GM18868 (cell line): ENCODE measurements around the gene TLR9.
A peak's percentile ranks its signal among the peaks of the same experiment; 100 is the strongest.

Experiments
- ATAC-seq: cut with Tn5 transposase; IDR thresholded peaks from one replicate; pipeline ENCODE4 v1.9.1; 2021; ENCODE audit warnings: mild to moderate bottlenecking, moderate library complexity; ENCODE audit not compliant: unreplicated experiment

Gene TLR9

DNA sequence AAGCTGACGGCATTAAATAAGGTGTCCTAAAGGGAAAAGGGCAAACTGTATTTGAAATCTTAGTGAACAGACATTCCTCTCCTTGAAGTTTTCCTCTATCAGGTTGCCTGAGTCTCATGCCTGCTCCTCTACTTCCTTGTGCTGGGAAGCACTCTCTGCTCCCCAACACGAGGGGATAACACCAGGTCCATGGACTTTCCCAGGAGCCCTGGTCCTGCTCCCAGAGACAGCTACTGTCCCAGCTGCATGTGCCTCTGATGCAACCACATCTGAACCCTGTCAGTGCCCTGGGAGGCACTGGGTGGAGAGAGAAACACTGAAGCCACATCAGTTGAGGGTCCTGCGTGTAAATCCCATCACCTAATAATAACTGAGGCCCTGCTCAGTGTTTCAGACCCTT, 7.4 kb downstream of the TLR9 start:
- ATAC-seq = no peak

GRCh38 chr3:52217409-52217805, 8.0 kb downstream of the TLR9 start:
- no peak for ATAC-seq

DNA sequence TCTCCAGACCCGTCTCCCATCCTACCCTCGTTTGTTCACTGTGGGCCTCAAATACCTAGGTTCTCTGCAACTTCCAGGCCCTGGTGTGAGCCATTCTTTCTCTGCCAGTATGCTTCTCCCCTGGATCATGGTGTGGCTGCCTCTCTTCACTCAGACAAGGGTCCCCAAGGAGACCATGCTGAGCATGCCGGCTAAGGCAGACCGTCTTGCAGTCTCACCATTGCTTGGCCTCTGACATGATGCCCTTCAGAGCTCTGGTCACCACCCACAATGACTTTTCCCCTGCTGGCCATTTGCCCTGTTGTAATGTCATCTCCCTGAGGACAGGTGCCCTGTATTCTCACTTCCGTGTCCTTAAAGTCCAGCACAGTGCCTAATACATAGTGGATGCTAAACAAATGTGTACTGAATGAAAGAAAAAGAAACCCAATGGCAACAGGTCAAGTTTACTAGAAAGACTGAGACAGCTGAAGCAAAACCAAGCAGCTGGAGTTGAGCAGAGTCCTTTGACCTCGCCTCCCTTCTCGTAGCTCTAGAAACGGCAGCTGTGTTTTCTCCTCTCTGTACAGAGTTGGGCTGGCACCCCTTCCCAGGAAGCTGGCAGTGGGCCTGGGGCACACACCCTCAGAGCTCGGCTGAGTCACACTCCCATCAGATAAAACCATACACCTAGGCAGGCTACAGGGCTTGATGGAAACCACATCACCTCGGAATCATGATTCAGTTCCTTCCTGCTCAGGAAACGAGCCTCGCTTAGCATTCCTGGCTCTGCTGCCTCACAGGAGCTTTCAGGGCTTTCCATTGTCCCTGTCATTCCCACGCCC, 8.6 kb downstream of the TLR9 start:
- ATAC-seq = no peak

DNA sequence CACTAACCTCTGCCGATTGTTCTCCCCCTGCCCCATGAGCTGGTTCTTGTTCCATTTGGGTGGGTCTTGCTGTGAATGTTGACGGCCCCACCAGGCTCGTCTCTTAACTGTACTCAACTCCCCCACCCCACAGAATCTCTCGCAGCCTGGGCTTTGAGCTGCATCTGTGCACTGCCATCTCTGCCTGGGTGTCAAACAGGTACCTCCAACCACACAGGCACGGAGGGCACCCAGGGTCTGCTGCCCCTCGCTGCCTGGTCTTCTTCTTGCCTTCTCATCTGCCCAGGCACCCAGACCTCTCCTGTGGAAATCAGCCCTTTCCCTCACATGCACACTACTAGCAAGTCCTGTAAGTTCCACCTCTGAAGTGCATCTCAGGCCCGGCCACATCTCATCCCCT, 10.1 kb downstream of the TLR9 start:
- no peak for ATAC-seq

GRCh38 chr3:52213901-52214300, 11.5 kb downstream of the TLR9 start:
- no peak for ATAC-seq

- no peak for ATAC-seq
Observed at GRCh38 chr3:52213005-52213404, 12.4 kb downstream of the TLR9 start.

- no peak for ATAC-seq
Observed at GRCh38 chr3:52211268-52211891, 14.1 kb downstream of the TLR9 start.

DNA sequence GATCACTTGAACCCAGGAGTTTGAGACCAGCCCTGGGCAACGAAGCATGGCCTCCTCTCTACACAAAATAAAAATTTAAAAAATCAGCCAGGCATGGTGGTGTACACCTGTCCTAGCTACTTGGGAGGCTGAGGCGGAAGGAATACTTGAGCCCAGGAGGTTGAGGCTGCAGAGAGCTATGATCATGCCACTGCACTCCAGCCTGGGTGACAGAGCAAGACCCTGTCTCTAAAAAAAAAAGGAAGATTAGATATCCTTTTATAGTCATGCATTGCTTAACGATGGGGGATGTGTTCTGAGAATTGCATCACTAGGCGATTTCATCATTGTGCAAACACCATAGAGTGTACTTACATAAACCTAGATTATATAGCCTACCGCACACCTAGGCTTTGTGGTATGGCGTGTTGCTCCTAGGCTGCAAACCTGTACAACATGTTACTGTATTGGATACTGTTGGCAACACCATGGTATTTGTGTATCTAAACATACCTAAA, 14.8 kb downstream of the TLR9 start:
- ATAC-seq = no peak

DNA sequence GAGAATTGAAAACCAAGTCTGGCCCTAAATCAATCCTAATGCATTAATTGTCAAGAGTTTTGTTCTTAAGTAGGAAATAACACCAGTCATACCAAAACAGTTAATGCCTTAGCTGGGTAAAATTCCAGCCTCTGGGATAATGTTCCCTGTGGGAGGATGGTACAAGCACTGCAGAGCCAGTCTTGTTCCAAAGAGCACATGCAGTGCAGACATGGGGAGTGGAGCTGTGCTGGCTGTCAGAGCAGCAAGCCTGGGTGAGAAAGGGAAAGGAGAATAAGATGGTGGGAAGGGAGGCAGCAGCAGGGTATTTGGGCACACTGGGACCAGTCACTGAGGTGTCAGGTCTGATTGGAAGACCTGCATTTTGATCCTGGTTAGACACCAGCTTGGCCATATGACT, 15.4 kb downstream of the TLR9 start:
- no peak for ATAC-seq

GRCh38 chr3:52208556-52208955, 16.9 kb downstream of the TLR9 start:
- ATAC-seq = no peak

DNA sequence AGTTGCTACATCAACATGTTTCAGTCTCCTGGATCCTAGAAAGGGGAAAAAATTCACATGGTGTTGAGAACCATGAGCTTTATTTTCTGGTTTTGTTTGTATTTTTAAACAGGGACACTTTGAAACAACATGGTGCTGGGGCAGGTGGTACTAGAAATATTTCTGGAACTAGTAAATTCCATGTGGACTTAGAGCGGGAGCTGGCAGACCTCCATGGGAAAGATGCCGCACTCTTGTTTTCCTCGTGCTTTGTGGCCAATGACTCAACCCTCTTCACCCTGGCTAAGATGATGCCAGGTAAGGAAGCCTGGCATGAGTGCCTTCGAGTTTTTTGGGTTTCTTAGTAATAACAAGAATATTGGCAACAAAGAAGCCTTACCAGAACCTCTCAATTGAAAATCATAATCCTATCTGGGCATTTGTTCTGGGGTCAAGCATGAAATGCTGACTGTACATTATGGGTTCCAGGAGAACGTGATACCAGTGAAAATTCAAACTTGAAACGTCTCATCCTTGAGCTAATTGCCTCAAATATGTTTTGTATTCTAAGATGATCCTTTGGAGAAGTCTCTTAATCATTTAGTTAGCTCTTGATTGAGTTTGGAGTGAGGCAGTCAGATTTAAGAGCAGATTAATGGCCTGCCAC, 19.6 kb downstream of the TLR9 start:
- no peak for ATAC-seq

- no peak for ATAC-seq
Observed at GRCh38 chr3:52204337-52205073, 20.9 kb downstream of the TLR9 start.

GRCh38 chr3:52203701-52204100, 21.7 kb downstream of the TLR9 start:
- ATAC-seq = no peak

DNA sequence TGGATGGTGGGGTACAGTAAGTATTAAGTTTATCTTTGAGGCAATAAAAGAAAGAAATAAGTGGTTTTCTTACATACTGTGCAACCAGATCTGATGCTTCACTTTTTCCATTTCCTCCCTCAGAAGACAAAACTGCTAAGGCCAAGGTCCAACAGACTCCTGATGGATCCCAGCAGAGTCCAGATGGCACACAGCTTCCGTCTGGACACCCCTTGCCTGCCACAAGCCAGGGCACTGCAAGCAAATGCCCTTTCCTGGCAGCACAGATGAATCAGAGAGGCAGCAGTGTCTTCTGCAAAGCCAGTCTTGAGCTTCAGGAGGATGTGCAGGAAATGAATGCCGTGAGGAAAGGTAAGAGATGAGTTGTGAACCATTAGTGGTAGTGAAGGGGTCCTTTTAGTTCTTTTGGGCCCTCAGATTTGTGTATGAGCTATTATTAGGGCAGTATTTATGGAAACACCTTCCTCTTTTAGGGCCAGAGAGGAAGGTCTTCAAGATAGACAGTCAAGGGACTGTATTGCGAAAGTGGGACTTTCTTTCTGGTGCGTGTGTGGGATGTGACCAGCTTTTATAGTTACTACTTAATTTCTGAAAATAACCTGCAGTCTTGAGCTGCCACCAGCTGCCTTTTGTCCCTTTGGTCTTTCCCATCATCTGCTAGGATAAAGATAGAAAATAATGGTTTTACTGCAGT, 22.9 kb downstream of the TLR9 start:
- peak; percentile 46 for ATAC-seq

DNA sequence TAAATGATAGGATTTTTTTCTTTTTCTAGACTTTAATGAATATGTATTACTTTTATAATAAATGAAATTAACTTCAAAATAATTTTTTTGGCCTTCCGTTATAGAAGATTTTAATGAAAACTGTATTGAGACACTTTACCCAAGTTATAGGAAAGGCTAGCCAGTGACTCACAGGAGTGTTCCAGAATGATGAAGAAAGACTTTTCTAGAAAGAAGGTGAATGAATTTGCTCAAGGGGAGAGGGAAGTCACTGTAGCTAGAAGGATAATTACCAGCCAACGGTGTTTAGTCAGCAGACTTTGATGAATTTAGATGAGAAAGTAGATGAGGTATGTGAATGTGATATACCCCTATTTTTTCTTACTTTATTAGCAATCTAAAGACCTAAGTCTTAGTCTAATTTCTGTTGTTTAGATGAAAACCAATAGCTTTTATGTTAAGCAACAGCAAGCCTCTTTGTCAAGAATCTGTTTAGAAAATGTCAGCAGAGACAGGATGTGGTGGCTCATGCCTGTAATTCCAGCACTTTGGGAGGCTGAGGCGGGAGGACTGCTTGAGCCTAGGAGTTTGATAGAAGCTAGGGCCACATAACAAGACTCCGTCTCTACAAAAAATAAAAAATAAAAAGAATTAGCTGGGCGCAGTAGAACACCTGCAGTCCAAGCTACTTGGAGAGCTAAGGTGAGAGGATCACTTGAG, 24.3 kb downstream of the TLR9 start:
- no peak for ATAC-seq

GRCh38 chr3:52198643-52199608, 26.5 kb downstream of the TLR9 start:
- no peak for ATAC-seq

DNA sequence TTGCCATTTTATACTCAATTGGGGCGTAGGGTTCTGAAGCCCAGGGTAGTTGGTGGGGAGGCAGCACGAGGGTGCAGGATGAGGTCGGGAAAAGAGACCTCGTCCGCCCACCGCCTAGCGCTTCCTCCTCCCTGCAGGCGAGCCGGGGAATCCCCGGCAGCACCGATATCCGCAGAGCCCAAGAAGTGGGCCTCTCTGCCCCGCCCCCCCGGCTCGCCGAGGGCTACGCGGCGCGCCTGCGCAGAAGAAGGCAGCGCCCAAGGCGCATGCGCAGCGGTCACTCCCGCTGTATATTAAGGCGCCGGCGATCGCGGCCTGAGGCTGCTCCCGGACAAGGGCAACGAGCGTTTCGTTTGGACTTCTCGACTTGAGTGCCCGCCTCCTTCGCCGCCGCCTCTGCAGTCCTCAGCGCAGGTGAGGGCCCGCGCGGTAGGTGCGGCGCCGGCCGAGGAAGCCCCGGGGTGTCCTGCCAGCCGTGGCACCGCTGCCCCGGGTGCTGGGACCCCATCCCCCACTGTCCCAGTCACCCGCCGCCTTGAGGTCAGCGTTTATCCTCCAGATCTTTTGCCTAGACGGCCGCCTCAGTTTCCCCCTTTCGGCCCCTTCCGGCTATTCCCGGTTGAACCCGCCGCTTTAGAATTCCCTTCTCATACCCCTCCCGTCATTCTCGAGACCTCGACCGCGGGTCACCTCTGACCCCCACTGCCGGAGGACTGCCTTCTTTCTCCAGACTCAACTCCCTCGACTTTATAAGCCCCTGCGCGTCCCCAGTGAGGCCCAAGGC, 27.4 kb downstream of the TLR9 start, which contains the start of gene ALAS1:
Gene ALAS1 (plus strand): TSS at position 319 of the 784 bp plus-strand sequence. CDS start 1,082 bp downstream, outside the sequence.
- peak; percentile 77 for ATAC-seq

DNA sequence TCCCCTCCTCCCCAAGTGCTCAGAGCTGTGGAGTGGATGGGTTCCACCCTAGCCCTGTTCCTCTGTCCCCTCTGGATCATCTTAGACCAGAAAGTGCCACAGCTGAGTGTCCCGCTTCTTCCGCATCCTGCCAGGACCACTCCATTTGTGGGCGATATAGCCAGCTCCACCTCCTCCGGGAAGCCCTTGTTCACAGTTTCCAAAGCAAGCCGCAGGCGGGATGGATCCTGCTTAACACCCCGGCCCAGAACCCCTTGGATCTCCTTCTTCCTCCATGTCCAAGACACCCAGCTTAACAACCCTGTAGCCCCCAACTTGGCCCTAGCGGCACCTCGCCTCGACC, 28.0 kb downstream of the TLR9 start:
- peak; percentile 23 for ATAC-seq
